GM12873 (cell line): ENCODE measurements around the gene TMEM41A.

Experiments used
- CTCF ChIP-seq: IDR thresholded peaks from 2 replicates; pipeline ENCODE4 v1.5.1; 2012; ENCODE audit warnings: low read depth, mild to moderate bottlenecking, moderate library complexity, low read length, control low read depth; ENCODE audit not compliant: insufficient read depth; ENCODE audit errors: missing control alignments

TMEM41A gene

GRCh38 chr3:185469542-185469941 is 29.3 kb downstream of the TMEM41A start:
- TF ChIP-seq CTCF: no peak

GRCh38 chr3:185465471-185465870 is 33.4 kb downstream of the TMEM41A start:
- no peak for TF ChIP-seq CTCF

- TF ChIP-seq CTCF: no peak
These were observed 38.0 kb downstream of the TMEM41A start for GRCh38 chr3:185460719-185461350.

GRCh38 chr3:185460309-185460708 is 38.5 kb downstream of the TMEM41A start:
- TF ChIP-seq CTCF: no peak

- no peak for TF ChIP-seq CTCF
These were observed 41.5 kb downstream of the TMEM41A start for GRCh38 chr3:185457376-185457775.

GRCh38 chr3:185448107-185448506 is 50.7 kb downstream of the TMEM41A start:
- TF ChIP-seq CTCF: no peak

- TF ChIP-seq CTCF: no peak
These were observed 54.5 kb downstream of the TMEM41A start for GRCh38 chr3:185444329-185444728.
